HG03342 (cell line): ENCODE data around the gene C1QTNF5.

Experiments
- ATAC-seq: cut with Tn5 transposase; IDR thresholded peaks from one replicate; pipeline ENCODE4 v1.9.1; 2021; ENCODE audit warnings: mild to moderate bottlenecking, moderate library complexity; ENCODE audit not compliant: unreplicated experiment

Gene C1QTNF5

GRCh38 chr11:119297938-119298337 lies 42.7 kb downstream of the C1QTNF5 start:
- no peak for ATAC-seq

GRCh38 chr11:119295178-119295577 lies 45.5 kb downstream of the C1QTNF5 start:
- no peak for ATAC-seq

- no peak for ATAC-seq
Observed at GRCh38 chr11:119293461-119293860, 47.2 kb downstream of the C1QTNF5 start.

GRCh38 chr11:119290894-119291497 lies 49.7 kb downstream of the C1QTNF5 start:
- ATAC-seq = no peak
